GM13976 (cell line): ENCODE results near the gene GATD1.

ENCODE experiments used
- DNase-seq: peaks from one replicate; pipeline ENCODE4 v3.0.0; 2012; ENCODE audit warnings: low spot score
- in situ Hi-C: fragments of 300-500 bp; cut with MboI; formaldehyde crosslinking; loops from one replicate; pipeline ENCODE4 v1.12.0; 2022; ENCODE audit warnings: low sequenced_read_pairs, mixed read lengths, inconsistent platforms; ENCODE audit not compliant: unreplicated experiment
- TF ChIP-seq, protein P1 (sequence below): IDR thresholded peaks from 2 replicates; pipeline ENCODE4 v1.5.1; 2012; ENCODE audit warnings: borderline replicate concordance, mild to moderate bottlenecking; ENCODE audit not compliant: insufficient read depth; ENCODE audit errors: extremely low read depth, missing control alignments, control extremely low read depth

GATD1 gene, protein sequence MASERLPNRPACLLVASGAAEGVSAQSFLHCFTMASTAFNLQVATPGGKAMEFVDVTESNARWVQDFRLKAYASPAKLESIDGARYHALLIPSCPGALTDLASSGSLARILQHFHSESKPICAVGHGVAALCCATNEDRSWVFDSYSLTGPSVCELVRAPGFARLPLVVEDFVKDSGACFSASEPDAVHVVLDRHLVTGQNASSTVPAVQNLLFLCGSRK

DNA sequence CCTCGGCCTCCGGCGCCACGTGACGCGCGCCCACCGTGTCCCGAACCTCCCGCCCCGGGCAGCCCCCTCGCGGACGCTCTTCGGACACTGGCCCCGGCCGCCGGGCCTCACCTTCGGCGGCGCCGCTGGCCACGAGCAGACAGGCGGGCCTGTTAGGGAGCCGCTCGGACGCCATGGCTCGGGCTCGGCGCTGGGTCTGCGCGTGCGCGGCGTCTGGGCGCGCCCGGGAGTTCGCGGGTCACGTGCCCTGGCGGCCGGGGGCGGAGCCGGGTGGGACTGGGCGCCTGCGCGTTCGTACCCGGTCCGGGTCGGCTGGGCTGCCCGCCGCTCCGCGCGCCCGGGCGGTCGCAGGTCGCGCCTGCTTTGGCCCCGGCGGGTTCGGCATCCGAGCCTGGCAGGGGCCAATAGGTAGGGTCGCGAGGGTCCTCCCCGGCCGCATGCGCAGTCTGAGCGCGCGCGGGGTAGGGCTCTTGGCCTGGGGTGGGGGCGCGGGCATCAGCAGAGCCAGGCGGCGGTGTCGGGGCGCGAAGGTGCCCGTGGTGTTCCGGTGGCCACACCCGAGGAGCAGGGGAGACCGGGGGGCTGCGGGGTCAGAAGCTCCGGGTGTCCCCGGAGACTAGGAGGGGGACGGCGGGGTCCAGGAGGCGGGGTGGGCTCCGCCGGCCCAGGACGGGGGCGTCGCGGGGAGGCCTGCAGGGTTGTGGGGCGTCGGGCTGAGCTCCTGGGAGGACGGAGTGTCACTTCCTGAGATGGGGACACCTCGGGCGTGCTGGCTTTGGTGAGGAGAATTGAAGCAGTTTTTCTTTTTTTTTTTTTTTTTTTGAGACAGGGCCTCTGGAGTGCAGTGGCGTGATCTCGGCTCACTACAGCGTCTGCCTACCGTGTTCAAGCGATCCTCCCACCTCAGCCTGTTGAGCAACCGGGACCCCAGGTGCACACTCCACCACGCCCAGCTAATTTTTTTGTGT, at the start of gene GATD1:
Gene GATD1 (minus strand): TSS at position 200 of the 968 bp plus-strand sequence. CDS start 25 bp downstream, at position 175.
- peak; percentile 100 for DNase-seq
- in situ Hi-C loops = no loop called here
- TF ChIP-seq, protein P1, sequence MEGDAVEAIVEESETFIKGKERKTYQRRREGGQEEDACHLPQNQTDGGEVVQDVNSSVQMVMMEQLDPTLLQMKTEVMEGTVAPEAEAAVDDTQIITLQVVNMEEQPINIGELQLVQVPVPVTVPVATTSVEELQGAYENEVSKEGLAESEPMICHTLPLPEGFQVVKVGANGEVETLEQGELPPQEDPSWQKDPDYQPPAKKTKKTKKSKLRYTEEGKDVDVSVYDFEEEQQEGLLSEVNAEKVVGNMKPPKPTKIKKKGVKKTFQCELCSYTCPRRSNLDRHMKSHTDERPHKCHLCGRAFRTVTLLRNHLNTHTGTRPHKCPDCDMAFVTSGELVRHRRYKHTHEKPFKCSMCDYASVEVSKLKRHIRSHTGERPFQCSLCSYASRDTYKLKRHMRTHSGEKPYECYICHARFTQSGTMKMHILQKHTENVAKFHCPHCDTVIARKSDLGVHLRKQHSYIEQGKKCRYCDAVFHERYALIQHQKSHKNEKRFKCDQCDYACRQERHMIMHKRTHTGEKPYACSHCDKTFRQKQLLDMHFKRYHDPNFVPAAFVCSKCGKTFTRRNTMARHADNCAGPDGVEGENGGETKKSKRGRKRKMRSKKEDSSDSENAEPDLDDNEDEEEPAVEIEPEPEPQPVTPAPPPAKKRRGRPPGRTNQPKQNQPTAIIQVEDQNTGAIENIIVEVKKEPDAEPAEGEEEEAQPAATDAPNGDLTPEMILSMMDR = no peak

DNA sequence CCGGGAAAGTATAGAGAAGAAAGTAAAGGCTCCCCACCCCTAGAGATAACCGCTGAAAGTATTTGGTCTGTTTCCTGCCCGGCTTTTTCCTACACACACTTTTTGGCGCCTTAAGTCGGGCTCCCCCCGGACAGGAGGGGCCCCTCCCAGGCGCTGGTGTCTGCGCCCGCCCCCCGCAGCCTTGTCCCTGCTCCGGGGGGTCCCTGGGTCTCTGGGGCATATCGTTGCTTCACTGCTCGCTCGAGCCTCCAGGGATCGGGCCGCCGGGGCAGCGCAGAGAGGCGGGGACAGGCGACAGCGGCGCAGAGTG, 49.5 kb upstream of the GATD1 start:
- in situ Hi-C loops = no loop called here
- DNase-seq = no peak
- TF ChIP-seq, protein P1 = no peak

- no peak for DNase-seq
Observed at GRCh38 chr11:826227-826621, 48.9 kb upstream of the GATD1 start.

GRCh38 chr11:825366-826226, 48.3 kb upstream of the GATD1 start:
- TF ChIP-seq, protein P1 = no peak
- no peak for DNase-seq
- in situ Hi-C loops = no loop called here

More at GRCh38 chr11:826227-826621, 48.9 kb upstream of the GATD1 start:
- TF ChIP-seq, protein P1 = no peak
- in situ Hi-C loops = no loop called here

- no peak for DNase-seq
- in situ Hi-C loops = no loop called here
- TF ChIP-seq, protein P1 = no peak
Observed at GRCh38 chr11:824942-825341, 47.7 kb upstream of the GATD1 start.

DNA sequence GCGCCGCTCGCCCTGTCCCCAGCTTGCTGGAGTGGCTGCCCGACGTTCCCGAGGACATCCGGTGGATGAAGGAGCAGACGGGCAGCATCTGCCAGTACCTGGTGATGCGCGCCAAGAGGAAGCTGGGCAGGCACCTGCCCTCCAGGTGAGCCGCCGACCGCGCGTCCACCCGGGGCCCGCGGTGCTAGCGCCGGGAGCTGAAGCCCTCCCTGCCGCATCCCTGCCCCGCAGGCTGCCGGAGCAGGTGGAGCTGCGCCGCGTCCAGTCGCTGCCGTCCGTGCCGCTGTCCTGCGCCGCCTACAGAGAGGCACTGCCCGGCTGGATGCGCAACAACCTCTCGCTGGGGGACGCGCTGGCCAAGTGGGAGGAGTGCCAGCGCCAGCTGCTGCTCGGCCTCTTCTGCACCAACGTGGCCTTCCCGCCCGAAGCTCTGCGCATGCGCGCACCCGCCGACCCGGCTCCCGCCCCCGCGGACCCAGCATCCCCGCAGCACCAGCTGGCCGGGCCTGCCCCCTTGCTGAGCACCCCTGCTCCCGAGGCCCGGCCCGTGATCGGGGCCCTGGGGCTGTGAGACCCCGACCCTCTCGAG, 47.1 kb upstream of the GATD1 start:
- TF ChIP-seq, protein P1 = no peak
- in situ Hi-C loops = no loop called here
- no peak for DNase-seq
